NK-92 treated with Interleukin-12 subunit alpha and Interleukin-12 subunit beta, amount 100 ng/mL, for 24 hours (cell line): ENCODE results near the gene ASB12.
"Not testable (repeated sequence)": the region's sequence is repeated elsewhere in the genome, so short reads cannot be mapped to it uniquely, and the experiment has no call there.

ENCODE experiments used
- DNase-seq: peaks from one replicate; lab custom pipeline; 2025; lab: John Stamatoyannopoulos, UW

Gene ASB12

DNA sequence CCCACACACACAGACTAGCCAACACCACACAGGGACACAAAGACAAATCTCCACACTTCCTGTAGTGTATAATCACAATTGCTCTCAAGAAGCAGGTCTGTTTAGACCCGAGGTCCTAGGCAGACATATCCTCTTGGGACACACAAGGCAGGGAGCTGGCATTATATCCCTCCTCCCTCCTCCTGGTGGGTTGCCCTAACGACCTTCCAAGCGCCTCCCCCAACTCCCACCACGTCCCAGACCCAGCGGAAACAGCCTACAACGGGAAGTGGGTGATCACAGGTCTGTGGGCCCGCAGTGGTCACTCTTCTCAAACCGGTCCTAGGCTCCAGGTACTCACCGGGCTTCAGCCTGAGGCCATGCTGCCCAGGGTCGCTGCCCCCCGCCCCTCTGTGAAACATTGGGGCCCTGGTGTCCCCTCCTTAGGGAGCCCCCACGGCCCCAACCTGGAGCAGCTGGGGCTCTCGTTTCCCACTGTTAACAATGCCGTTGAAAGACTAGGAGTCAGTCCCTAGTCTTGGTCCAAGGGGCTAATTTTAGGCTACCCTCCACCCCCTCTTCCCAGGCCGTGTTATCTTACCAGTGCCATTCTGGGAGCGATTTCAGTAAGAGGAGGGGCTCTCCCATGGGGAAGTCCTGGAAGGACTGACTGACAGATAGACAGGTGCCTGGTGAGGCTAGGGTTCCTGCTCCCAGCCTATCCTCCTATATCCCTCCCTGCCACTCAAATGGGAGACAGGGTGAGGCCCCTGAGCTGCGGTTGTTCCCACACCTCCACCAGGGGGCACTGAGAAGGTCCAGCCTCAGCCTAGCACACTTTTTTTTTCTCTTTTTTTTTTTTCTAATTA, at the start of gene ASB12:
TSS of gene ASB12 (minus strand) at position 485 of the 848 bp plus-strand sequence. CDS start 4,957 bp downstream, outside the sequence.
- no peak for DNase-seq

- no peak for DNase-seq
These were observed 34.9 kb upstream of the ASB12 start for GRCh38 chrX:64265265-64265664.

- DNase-seq = no peak
These were observed 1.3 kb downstream of the ASB12 start for GRCh38 chrX:64229154-64229553.

- DNase-seq = no peak
These were observed 12.4 kb downstream of the ASB12 start for GRCh38 chrX:64218023-64218422.

GRCh38 chrX:64213989-64214388, 16.4 kb downstream of the ASB12 start:
- DNase-seq = not testable (repeated sequence)

- DNase-seq = no peak
These were observed 23.7 kb downstream of the ASB12 start for GRCh38 chrX:64206556-64207162.

DNA sequence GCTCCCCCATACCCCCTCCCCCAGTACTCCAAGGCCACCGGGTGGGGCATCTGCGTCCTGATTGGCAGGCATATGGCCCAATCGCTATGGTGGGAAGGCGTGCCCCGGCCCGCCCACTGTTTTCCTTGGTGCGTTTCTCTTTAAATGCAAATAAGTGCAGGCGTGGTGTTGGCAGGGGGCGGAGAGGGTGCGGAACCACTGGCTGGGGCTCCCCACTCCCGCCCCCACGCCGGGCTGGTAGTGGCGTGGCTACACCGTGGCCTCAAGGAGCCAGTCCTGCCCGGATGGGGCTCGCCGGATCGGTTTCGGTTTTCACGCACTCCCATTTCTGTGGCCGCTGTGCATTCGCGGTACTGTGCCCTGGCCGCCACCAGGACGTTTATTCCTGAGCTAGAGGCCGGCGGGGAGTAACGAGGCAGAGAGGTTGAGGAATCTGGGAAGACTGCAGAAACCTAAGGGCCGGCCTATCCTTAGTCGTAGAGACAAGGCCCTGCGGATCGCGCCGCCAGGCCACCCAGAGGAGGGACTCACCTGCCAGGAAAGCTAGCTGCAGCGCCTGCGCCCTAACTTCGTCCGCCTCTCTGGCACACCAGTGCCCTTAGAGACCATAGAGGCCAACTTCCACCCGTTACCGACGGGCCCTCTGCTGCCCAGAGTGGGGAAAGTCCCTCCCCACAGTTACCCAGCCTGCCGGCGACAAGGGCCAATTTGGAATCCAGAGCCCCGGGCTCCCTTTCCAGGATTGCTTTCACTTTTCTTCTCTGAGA, 24.5 kb downstream of the ASB12 start:
- DNase-seq = no peak

DNA sequence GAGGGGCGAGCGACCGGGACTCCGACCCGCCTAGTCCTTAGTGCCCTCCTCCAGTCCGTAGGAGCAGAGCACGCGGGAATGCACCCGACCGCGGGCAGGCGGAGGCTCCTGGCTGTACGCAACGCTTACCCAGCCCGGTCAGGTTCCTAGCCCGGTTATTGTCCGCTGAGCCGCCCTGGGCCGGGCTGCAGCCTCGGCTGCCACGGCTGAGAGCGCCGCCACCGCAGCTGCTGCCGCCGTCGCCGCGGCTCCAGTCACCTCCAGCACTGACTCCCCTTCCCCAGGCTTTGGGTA, 25.0 kb downstream of the ASB12 start, which contains the start of gene AMER1:
TSS of gene AMER1 (minus strand) at position 268 of the 294 bp plus-strand sequence. CDS start 12,422 bp downstream, outside the sequence.
- DNase-seq = no peak

DNA sequence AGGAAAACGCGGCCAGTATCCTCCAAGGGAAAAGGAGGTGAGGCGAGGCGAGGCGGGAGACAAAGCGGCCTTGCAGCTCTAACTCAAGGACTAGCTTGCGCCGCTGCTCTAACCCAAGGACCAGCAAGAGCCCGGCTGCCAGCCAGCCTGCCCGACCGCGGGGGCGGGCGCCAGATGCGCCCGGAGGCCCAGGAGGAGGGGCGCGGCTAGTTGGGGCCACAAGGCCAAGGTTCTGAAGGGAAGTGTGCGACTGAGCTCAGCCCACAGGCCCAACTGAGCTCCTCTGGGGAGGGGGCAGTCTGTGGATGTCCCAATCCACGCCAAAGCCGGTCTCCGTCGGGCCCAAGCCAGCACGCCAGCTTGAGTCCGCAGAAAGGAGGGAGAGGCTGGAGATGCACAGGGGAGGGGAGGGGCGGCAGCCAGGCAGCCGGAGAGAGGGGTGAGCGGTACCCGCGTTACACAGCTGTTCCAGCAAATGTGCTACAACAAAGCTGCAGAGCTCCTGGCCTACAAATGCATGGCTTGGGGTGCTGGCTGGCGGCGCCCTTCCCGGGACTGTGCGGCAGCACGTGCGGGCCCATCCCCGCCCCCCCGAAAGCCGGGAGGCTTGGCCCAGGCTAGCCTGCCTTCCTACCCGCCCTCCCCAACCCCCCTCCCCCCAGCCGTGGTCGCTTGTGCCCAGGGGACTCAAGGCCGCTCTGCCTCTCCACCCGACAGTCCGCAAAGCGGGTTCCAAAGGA, 25.5 kb downstream of the ASB12 start:
- DNase-seq = no peak

DNA sequence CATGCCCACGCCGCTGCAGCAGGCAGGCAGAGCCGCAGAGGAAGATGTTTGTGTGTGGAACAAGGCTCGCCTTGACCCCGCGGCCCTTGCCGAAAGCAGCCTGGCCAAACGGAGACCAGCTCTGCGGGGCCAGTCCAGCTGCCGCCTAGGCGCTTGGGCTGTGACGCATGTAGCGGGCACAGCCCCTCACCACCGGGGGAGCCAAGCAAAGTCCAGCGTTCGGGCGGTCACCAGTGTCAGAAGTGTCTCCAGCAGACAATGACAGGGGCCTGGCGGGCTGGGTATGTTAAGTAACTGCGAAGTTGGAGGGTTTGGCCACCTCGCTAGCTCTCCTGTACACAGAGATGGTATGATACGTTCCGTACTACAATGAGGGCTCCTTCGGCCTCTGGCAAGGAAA, 26.2 kb downstream of the ASB12 start:
- DNase-seq = no peak

DNA sequence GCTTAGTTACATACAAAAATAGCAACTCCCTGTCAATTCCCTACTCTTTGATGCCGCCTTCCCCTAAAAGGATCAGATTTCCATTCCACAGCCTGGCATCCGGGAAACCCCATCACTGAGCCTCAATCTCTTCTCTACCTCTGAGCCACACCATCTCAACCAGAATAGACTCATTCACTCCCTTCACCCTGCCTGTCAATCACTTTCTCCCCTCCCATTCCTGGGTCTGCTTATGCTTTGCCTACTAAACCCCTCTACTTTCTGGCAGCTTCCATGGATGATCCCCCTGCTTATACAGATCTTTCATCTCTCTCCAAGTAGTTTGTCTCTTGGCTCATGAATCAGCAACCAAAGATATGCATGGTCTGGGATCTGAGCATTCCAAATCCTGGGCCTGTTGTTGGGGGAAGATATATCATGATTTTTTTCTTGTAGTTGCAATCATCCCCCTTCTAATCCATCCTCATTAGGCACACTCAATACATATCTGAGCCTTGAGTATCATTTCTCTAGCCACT, 27.5 kb downstream of the ASB12 start:
- DNase-seq = no peak

- DNase-seq = no peak
These were observed 32.4 kb downstream of the ASB12 start for GRCh38 chrX:64198036-64198435.

GRCh38 chrX:64196606-64197005, 33.8 kb downstream of the ASB12 start:
- DNase-seq = no peak

DNA sequence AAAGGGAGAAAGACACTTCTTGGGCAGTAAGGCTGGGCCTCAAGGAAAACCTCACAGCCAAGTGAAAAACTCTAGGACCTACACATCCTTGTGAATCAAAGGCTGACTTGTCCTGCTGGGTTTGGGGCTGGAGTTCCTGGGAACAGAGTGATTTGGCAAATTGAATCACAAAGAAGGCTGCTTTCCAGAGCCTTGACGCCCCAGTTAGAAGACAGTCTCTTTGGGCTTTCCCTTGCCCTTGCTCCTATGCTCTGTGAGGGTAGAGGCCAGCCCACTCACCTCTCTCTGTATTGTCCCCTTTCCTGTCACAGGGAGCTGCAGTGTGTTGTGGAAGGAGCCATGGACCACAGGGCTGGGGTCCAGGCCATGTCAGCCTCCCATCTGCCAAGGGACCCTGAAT, 34.5 kb downstream of the ASB12 start:
- no peak for DNase-seq

GRCh38 chrX:64192673-64193072, 37.7 kb downstream of the ASB12 start:
- no peak for DNase-seq

DNA sequence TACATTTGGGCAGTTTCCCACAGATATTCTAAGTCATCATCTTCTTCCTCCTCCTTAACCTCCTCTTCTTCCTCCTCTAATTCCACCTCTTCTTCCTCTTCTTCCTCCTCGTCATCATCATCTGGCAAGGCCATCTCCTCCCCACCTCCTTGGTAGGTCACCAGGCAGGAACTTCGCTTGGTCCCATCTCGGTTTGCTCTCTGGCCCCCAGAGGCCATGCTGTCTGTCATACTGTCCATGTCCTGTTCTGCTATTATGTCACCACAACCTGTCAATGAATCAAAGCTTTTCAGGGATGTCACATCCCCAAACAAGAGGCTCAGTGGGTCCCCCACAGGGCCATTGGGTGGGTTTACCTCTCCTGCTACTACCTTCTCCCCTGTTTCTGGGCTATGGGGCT, 38.4 kb downstream of the ASB12 start:
- DNase-seq = no peak

- DNase-seq = no peak
These were observed 39.0 kb downstream of the ASB12 start for GRCh38 chrX:64191281-64192010.

- DNase-seq = no peak
These were observed 40.2 kb downstream of the ASB12 start for GRCh38 chrX:64190136-64190740.

- no peak for DNase-seq
These were observed 41.5 kb downstream of the ASB12 start for GRCh38 chrX:64188901-64189300.

- DNase-seq = no peak
These were observed 42.7 kb downstream of the ASB12 start for GRCh38 chrX:64187762-64188150.
